ENCODE results near the gene IL3RA.
"Not testable (repeated sequence)": the region's sequence is repeated elsewhere in the genome, so short reads cannot be mapped to it uniquely, and the experiment has no call there.

Gene IL3RA

GRCh38 chrX:1426321-1426720, 89.7 kb downstream of the IL3RA start:
- DNase-seq = not testable (repeated sequence)

GRCh38 chrX:1427756-1428155, 91.2 kb downstream of the IL3RA start:
- DNase-seq = no peak

GRCh38 chrX:1430451-1430850, 93.9 kb downstream of the IL3RA start:
- no peak for DNase-seq
